RWPE2 (cell line): ENCODE measurements around the gene SGMS1.
"Not testable (repeated sequence)": the region's sequence is repeated elsewhere in the genome, so short reads cannot be mapped to it uniquely, and the experiment has no call there.

Source experiments
- ATAC-seq: fragments of 200-7000 bp; cut with Tn5 transposase; 3 replicates; pipeline ENCODE4 v1.9.1; 2021; ENCODE audit warnings: low read depth
- DNase-seq: peaks from one replicate; pipeline ENCODE4 v3.0.0-alpha.2; 2020; ENCODE audit warnings: low spot score
- H3K27ac ChIP-seq: fragments of 450-650 bp; 2 replicates; pipeline ENCODE4 v1.5.1; 2017; ENCODE audit warnings: mild to moderate bottlenecking; ENCODE audit not compliant: poor library complexity, severe bottlenecking
- H3K27me3 ChIP-seq: fragments of 250-450 bp; sonication (Bioruptor Pico); 2 replicates; pipeline ENCODE4 v1.5.1; 2021; ENCODE audit warnings: mild to moderate bottlenecking, moderate library complexity; ENCODE audit not compliant: insufficient read depth, poor library complexity, severe bottlenecking
- H3K36me3 ChIP-seq: fragments of 250-450 bp; sonication (Bioruptor Pico); 2 replicates; pipeline ENCODE4 v1.5.1; 2020; ENCODE audit warnings: low read depth, mild to moderate bottlenecking, moderate library complexity
- H3K4me1 ChIP-seq: fragments of 250-450 bp; sonication (Bioruptor Pico); 2 replicates; pipeline ENCODE4 v1.5.1; 2021; ENCODE audit warnings: mild to moderate bottlenecking, moderate library complexity; ENCODE audit not compliant: insufficient read depth, poor library complexity, severe bottlenecking
- H3K4me3 ChIP-seq: fragments of 250-450 bp; sonication (Bioruptor Pico); 2 replicates; pipeline ENCODE4 v1.5.1; 2021; ENCODE audit warnings: mild to moderate bottlenecking, moderate library complexity; ENCODE audit not compliant: severe bottlenecking
- H3K9me3 ChIP-seq: fragments of 250-450 bp; sonication (Bioruptor Pico); 2 replicates; pipeline ENCODE4 v1.5.1; 2021; ENCODE audit warnings: mild to moderate bottlenecking, moderate library complexity; ENCODE audit not compliant: severe bottlenecking
- CTCF ChIP-seq: fragments of 450-650 bp; IDR thresholded peaks from one replicate; pipeline ENCODE4 v1.5.1; 2017; ENCODE audit warnings: mild to moderate bottlenecking, moderate library complexity; ENCODE audit not compliant: poor library complexity, severe bottlenecking

Gene SGMS1

DNA sequence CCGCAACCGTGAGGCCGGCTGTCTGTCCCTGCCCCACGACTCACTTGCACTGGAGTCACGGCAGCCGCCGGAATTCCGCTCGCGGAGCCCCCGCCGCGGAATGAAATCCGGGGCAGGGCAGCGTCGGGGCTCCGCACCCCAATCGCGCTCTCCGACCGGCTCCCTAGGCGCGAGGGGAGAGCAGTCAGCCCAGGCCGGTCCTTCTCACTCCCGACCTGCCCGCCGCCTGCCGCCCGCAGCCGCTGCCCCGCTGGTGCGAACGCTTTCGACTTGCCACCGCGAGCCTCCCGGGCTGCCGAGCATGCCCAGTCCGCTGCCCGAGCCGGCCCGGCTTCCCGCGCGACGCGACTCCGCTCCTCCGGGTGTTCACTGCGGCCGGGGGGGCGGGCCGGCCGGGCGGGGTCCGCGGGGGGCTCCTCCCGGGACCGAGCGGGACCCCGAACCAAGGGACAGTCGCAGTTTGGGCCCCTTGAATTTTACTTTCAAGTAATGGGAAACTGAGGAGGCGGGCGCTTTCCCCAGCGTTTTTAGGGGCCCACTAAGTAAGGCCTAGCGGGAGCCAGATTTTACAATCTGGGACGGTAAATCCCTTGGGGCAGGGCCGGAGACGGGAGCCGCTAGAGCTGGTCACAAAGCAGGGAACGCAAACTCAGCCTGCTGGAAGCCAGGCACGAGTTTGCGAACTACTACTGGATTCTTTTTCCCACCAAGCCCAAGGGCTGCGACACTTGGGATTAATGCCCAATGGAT, at the start of gene SGMS1:
Gene SGMS1 (minus strand): TSS at position 294 of the 750 bp plus-strand sequence. CDS start 279,842 bp downstream, outside the sequence.
- Histone ChIP-seq H3K27ac (peak within 1 kb of the TSS; percentile 85), H3K27me3 (no peaks in the 10 kb centered on the region), H3K36me3 (no peaks in the 10 kb centered on the region), H3K9me3 (no peaks in the 10 kb centered on the region), H3K4me3 (peak within 1 kb of the TSS; percentile 59), H3K4me1 (peaks cover 13% of the 10 kb centered on the region)
- ATAC-seq, result peak; percentile 39
- TF ChIP-seq CTCF, result no peak
- DNase-seq, result peak; percentile 79

GRCh38 chr10:50672152-50672551, 48.4 kb upstream of the SGMS1 start:
- not testable (repeated sequence) for H3K4me3 ChIP-seq, DNase-seq, H3K4me1 ChIP-seq, H3K27me3 ChIP-seq, H3K36me3 ChIP-seq, H3K9me3 ChIP-seq, ATAC-seq, H3K27ac ChIP-seq

GRCh38 chr10:50671645-50672044, 47.9 kb upstream of the SGMS1 start:
- not testable (repeated sequence) for ATAC-seq, H3K36me3 ChIP-seq, H3K4me3 ChIP-seq, DNase-seq, H3K9me3 ChIP-seq, H3K4me1 ChIP-seq, H3K27ac ChIP-seq, H3K27me3 ChIP-seq

GRCh38 chr10:50669957-50670356, 46.2 kb upstream of the SGMS1 start:
- not testable (repeated sequence) for DNase-seq, H3K9me3 ChIP-seq, H3K36me3 ChIP-seq, H3K27me3 ChIP-seq, H3K27ac ChIP-seq, ATAC-seq, H3K4me3 ChIP-seq, H3K4me1 ChIP-seq

DNA sequence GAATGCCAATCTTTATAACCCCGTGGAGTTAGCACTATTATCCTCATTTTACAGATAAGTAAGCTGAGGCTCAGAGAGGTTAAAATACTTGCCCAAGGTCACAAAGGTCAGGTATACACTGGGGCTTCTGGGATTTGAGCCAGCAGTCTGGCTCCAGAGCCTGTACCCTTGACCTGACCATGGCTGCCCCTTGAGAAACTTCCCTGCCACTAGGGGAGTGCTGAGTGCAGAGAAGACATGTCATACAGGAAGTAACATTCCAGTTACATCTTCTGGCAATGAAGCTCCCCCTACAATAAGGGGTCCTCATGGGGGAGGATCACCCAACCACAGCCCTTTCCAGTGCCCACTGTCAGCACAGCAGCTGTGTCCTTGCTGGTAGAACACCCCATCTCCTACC, 43.6 kb upstream of the SGMS1 start:
- H3K27ac ChIP-seq, H3K4me3 ChIP-seq, H3K36me3 ChIP-seq, H3K27me3 ChIP-seq, DNase-seq, H3K9me3 ChIP-seq, ATAC-seq, H3K4me1 ChIP-seq: not testable (repeated sequence)

DNA sequence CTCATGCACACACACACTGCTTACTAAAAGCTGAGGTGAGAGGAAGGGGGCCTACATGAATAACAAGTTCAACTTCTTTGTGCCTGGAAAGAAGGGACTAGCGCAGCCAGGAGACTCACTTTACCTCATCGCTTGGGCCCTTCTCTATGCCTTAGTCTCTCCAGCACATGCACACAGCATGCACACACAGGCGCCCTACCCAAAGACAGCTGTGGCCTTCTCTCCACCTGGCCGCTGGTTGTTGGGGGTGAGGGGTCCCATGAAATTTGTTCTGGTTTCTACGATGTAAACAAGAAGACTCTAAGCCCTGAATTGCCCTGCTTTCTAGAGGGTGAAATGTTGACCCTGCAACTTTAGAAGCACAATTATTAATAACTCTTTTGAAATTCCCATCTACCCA, 38.7 kb upstream of the SGMS1 start:
- H3K9me3 ChIP-seq, H3K4me1 ChIP-seq, ATAC-seq, H3K27me3 ChIP-seq, H3K27ac ChIP-seq, DNase-seq, H3K36me3 ChIP-seq, H3K4me3 ChIP-seq: not testable (repeated sequence)

- not testable (repeated sequence) for ATAC-seq, H3K4me1 ChIP-seq, H3K9me3 ChIP-seq, H3K27ac ChIP-seq, DNase-seq, H3K4me3 ChIP-seq, H3K36me3 ChIP-seq, H3K27me3 ChIP-seq
Measured at GRCh38 chr10:50661563-50661962, 37.8 kb upstream of the SGMS1 start.
